Fibroblast of skin of abdomen (primary cell): Measurements from ENCODE around the gene KDSR.

Experiments
- DNase-seq: peaks from one replicate; pipeline ENCODE4 v3.0.0-alpha.2; 2013

Gene KDSR

GRCh38 chr18:63282793-63283192 lies 84.2 kb downstream of the KDSR start:
- no peak for DNase-seq
